GM18858 (cell line): Measurements from ENCODE around the gene DENND1C.
"Not testable (repeated sequence)": the region's sequence is repeated elsewhere in the genome, so short reads cannot be mapped to it uniquely, and the experiment has no call there.

Source experiments
- ATAC-seq: cut with Tn5 transposase; IDR thresholded peaks from one replicate; pipeline ENCODE4 v1.9.1; 2021; ENCODE audit not compliant: unreplicated experiment

The DENND1C gene

DNA sequence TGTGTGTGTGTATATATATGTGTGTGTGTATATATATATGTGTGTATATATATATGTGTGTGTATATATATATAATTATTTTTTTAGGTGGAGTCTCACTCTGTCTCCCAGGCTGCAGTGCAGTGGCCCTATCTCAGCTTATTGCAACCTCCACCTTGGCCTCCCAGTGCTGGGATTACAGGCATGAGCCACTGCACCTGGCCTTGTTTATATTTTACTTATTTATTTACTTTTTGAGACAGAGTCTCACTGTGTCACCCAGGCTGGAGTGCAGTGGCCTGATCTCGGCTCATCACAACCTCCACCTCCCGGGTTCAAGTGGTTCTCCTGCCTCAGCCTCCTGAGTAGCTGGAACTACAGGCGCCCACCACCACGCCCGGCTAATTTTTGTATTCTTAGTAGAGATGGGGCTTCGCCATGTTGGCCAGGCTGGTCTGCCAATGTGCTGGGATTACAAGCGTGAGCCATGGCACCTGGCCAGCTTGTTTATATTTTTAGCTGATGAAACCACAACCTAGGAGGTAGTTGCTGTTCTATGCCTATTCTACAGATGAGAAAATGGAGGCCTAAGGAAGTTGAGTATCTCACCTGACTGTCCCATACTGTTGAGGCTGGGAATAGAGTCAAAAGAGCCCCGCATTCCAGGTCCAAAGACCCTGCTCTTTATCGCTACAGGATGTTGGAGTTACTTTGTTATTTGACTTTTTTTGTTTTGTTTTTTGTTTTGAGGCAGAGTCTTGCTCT, 26.6 kb upstream of the DENND1C start:
- ATAC-seq = not testable (repeated sequence)

DNA sequence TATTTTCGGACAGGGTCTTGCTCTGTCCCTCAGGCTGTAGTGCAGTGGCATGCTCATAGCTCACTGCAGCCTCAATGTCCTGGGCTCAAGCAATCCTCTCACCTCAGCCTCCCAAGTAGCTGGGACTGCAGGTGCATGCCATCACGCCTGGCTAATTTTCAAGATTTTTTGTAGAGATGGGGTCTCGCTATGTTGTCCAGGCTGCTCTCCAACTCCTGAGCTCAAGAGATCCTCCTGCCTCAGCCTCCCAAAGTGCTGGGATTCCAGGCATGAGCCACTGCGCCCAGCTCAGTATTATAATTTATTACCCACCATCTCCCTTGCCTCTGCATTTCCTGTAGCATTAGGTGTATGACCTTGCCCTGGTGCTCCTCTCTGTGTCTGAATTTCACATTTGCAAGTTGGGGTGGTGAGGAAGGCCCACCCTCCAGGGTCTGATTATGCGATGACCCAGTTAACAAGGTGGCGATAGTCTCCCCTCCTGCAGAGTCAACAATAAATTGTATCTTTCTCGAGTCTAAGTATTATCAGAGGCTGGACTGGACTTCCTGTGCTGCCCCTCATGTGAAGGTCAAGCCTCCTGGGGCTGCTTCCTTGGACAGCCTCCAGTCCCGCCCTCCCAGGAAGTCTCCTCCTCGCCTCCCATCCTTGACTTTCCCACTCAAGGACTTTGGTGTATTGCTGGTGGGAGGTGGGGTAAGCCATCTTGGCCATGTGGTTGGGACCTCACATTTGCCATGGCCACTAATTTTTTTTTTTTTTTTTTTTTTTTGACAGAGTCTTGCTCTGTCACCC, 22.0 kb upstream of the DENND1C start:
- no peak for ATAC-seq

DNA sequence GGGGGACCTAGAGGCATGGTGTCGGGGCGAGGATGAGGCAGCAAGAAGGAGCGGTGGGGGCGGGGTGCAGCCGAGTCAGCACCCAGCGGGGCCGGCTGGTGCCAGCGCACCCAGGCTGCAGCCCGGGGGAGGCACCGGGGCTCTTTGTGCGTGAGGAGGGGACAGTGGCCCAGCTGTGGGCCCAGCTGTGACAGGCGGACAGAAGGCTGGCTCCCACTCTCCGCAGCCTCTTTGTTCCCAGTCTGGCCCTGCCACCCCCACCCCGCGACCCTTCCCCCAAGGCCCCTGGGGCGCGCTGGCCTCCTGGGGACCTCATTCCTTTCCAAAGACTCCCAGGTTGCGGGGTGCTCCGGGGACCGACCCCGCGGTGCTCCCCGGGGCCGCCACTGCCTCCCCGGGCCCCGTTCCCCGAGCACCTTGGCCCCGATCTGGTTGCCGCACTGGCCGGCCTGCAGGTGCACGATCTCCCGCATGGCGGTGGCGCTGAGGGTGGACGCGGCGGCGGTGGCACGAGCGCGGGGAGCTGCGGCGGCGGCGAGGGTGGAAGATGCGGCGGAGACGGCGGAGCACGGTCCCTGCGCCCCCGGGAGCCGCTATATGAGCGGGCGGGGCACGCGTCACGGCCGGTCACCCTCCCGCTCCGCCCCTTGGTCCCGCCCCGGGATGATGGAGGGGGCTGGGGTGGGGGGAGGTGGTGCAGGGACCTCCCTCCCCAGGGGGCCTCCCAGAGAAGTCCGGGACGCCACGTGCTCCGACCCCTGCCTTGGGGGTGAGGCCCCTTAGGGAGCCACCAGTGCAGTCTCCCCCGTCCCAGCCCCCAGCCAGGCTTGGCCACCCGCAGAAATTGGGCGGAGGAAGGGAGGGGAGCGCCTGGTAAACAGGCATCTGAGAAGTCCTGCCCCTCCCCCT, 20.4 kb upstream of the DENND1C start, which contains the start of gene TUBB4A:
Gene TUBB4A, minus strand, starts transcription at position 570 of the 909 bp plus-strand sequence. Its CDS starts 97 bp downstream, at position 473.
- no peak for ATAC-seq

DNA sequence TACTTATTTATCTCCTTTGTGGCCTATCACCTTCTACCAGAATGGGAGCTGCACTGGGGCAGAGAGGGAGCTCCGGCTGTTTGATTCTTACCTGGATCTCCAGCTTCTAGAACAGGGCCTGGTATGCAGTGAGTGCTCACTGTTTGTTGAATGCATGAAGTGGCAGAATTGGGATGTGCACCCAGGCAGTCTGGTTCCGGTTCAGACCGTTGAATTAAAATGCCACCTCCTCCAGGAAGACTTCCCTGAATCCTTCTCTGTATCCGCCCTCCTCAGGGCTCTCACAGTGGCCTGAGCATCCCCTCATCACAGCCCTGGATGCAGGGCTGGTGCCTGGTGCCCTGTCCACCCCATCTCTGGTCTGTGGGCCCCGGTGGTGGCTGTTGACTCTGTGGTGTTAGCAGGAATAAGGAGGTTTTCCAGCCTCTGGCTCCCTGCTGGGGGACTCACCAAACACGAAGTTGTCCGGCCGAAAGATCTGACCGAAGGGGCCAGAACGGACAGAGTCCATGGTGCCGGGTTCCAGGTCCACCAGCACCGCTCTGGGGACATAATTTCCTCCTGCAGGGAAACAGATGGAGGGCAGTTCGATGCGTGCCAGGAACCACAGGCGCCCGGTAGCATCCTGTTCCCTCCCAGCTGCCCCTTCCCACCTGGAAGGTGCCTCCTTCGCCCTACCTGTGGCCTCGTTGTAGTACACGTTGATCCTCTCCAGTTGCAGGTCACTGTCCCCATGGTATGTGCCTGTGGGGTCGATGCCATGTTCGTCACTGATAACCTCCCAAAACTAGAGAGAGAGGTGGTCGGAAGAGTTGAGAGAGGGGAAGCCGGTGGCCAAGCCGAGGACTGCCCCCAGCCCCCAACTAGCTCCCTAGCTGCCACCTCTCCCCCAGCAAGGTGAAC, 19.5 kb upstream of the DENND1C start:
- ATAC-seq = no peak

DNA sequence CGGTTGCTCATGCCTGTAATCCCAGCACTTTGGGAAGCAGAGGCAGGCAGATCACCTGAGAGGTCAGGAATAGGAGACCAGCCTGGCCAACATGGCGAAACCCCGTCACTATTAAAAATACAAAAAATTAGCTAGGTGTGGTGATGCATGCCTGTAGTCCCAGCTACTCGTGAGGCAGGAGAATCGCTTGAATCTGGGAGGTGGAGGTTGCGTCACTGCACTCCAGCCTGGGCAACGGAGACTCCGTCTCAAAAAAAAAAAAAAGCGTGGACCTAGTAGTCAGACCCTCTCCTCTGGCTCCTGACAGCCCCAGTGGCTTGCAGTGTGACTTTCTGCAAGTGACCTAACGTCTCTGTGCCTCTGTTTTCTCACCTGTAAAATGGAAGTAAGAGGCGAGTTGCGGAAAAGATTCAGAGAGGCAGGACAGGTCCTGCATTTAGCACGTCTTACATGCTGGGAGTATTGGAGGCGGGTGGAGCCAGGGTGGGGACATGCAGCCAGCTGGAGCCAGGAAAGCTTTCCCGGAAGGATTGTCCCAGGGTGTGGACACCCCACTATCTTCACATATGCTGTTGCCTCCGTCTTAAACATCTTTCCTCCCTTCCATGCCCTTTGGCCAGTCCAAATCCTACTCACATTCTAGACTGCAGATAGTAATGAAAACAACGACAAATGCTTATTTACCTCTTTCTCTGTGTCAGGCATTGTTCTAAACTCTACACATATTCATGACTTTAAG, 17.6 kb upstream of the DENND1C start:
- ATAC-seq = no peak

DNA sequence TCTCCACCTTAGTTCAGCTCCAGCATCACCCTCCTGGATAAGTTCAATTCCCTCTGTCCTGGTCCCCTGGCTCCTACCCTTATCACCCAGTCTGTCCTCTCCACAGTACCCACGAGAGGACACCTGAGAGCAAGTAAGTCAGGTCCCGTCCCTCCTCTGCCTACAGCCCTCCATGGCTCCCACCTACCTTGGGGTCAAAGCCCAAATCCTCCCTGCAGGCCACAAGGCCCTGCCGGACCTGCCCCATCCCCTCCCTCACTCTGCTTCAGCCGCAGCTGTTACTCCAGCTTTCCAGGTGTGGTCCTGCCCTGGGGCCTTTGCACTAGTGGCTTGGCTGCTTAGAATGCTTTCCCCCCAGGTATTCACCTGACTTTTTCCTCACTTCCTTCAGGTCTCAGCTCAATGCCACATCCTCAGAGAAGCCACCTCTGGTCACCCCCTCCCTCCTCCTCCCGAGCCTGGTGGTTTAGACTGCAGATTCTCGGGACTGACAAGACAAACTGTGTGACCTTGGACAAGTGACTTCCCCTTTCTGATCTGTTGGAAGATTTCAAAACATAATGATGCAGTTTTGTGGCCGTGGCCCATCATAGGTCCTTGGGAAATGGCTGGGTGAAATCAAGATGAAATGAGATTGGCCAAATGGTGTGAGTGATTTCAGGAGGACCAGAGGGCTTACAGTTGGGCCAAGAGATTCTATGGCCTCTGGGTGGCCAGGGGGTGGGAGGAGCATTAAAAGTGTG, 16.9 kb upstream of the DENND1C start:
- ATAC-seq = no peak

DNA sequence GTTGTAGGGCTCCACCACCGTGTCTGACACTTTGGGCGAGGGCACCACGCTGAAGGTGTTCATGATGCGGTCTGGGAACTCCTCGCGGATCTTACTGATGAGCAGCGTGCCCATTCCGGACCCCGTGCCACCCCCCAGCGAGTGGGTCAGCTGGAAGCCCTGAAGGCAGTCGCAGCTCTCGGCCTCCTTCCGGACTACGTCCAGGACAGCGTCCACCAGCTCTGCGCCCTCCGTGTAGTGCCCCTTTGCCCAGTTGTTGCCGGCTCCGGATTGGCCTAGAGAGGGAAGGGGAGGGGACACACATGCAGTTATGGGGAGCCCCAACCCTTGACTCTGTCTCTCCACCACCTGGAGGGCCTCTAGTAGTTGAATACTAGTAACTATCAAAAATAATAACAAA, 14.4 kb upstream of the DENND1C start:
- no peak for ATAC-seq

DNA sequence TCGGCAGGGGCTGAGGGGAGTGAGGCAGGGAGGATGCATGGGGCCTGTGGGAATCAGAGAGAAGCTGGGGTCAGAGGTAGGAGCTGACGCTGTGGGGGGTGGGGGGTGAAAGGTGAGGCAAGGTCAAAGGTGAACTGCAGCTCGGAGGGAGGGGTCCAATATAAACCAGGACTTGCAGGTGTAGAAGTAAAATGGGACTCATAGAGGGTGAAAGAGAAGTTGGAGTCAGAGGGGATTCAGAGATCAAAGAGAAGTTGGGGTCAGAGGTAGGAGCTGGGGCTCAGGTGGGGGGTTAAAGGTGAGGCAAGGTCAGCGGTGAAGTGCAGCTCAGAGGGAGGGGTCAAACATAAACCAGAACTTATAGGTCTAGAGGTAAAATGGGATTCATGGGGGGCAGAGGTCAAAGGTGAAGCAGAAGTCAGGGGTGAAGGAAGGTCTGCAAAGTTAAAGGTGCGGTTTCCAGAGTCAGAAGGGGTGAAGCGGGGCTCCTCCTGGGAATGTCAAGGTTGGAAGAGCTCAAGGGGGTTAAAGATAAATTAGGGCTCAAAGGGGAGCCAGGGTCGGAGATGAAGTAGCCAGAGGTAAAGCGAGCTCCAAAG, 12.9 kb upstream of the DENND1C start:
- ATAC-seq = no peak

DNA sequence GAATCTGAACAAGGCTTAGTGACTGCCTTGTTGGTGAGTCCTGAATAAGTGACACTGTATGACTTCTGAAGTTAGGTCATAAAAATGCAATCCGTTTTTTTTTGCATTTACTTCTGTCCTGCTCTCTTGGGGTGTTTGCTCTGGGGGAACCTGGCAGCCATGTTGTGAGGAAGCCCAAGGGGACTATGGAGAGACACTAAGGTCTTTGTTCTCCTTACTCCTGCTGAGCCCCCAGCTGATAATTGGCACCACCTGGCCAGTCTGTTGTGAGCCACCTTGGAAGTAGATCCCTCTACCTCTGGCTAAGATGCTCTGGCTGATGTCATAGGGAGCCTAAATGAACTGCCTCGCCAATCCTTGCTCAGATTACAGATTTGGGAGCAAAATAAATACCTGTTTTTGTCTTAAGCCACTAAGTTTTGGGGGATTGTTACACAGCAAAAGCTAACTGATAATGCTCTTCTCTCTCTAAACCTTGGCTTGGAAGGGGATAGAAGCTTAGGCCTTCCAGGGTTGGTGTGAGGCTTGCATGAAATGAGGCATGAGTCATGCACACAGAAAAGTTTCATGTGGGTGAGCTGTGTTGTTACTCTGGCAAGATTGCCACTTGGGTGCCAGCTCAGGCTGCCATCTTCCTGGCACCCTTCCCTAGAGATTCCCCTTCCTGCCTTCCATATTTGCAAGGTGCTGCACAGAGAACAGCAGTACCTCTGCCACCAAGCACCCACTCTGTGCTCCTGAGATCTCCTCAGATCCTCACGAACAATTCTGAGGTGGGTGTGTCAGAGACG, 10.4 kb upstream of the DENND1C start:
- ATAC-seq = no peak

DNA sequence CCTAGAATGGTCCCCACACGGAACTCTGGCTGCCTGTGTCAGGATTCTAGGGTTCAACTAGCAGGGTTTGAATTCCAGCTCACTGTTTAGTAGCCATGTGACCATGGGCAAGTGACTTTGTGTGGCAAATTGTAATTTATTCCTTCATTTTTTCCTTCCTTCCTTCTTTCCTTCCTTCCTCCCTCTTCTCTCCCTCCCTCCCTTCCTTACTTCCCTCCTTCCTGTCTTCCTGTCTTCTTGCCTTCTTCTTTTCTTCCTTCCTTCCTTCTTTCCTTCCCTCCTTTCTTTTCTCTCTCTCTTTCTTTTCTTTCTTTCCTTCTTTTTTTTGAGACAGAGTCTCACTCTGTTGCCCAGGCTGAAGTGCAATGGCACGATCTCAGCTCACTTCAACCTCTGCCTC, 8.5 kb upstream of the DENND1C start:
- no peak for ATAC-seq

DNA sequence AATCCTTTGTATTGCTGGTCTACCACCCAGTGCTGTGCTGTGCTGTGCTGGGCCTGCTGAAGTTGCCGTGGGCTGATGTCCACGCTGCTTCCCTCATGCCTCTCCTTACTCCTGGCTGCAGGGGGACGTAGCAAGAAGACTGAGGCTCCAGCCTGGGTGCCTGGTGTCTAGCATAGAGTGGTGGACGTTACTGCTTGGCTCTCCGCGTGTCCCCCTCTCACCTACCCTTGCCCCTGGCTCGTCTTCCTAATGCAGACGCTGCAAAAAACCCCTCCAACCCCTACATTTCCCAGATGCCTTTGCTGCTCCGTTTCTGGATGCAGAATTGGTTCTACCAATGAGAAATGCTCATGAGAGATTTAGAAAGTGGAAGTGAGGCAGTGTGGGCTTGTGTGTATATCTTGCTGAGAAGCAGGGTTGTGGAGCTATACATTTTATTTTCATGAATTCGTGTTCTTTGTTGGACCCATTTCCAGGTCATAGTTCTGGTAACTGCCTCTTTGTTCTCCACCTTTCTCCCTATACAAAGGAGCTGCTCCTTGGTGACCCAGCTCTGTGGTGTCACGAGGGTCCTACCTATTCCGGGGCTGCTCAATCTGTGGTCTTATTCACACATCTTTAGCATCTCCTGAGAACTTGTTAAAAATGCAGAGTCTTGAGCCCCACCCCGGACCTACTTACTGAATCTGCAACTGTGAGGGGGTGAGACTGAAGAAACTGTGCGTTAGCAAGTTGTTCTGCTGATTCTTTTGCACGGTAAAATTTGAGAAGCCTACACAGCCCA, 7.9 kb upstream of the DENND1C start:
- ATAC-seq = no peak

DNA sequence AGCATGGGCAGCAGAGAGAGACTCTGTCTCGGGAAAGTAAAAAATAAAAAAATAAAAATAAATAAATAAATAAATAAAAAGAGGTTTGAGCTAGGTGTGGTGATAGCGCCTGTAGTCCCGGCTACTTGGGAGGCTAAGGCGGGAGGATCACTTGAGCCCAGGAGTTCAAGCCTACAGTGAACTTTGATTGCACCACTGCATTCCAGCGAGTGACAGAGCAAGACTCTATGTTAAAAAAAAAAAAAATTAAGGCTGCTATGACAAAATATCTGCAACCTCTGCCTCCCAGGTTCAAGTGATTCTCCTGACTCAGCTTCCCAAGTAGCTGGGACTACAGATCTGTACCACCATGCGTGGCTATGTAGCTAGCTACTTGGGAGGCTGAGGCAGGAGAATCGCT, 3.2 kb upstream of the DENND1C start:
- no peak for ATAC-seq

DNA sequence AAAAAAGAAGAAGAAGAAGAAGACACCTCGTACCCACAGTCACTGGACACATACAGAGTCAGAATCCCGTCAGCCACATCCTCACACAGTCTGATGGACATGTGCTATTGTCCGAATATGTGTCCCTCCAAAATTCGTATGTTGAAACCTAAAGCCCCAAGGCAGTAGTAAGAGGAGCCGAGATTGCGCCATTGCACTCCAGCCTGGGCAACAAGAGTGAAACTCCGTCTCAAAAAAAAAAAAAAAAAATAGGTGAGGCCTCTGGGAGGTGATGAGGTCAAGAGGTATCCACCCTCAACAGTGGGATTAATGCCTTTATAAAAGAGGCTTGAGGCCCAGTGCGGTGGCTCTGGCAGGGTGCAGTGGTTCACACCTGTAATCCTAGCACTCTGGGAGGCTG, 2.6 kb upstream of the DENND1C start:
- no peak for ATAC-seq

DNA sequence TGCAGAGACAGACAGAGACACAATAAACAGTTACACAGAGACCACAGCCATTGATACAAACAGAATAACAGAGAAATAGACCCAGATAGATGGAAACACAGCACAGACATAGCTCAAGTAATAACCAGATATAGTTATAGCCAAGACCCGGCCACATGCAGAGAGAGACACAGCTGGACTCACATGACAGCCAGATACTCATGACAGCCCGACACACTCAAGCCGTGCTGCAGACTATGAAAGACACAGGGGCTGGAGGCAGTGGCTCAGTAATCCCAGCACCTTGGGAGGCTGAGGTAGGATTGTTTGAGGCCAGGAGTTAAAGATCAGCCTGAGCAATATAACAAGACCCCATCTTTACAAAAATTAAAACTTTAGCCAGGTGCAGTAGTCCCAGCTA, 1.6 kb upstream of the DENND1C start:
- no peak for ATAC-seq

DNA sequence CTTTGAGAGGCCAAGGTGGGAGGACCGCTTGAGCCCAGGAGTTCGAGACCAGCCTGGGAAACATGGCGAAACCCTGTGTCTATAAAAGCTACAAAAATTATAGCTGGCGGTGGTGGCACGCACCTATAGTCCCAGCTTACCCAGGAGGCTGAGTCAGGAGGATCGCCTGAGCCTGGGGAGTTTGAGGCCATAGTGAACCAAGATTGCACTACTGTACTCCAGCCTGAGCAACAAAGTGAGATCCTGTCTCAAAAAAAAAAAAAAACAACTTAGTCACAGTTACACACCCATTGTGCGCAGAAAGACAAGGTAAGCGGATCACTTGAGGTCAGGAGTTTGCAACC, 728 bp upstream of the DENND1C start:
- no peak for ATAC-seq

DNA sequence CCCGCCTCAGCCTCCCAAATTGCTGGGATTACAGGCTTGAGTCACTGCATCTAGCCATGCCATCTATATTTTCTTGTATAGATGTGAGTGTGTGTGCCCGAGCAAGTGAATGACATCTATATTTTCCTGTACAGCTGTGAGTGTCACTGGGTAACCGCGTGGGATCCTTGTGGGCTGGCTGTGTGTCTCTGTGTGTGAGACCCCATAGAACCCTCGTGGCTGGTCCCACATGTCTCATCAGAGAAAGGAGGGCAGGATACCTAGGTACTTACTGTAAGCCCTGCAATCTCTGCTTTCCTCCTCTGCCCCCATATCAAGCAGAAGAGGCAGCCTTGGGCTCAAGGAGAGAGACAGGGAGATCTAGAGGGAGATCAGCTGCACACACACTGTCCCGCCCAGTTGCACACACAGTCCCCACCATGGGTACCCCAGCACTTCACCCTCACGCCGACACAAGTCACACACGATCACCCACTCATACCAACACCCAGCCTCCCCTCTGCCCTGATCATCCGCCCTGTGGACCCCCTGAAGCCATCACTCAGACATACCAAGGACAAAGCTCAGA, 655 bp downstream of the DENND1C start:
- no peak for ATAC-seq
